GM21381 (cell line): ENCODE measurements around the gene COX14.

Source experiments
- ATAC-seq: cut with Tn5 transposase; IDR thresholded peaks from one replicate; pipeline ENCODE4 v1.9.1; 2021; ENCODE audit warnings: mild to moderate bottlenecking, moderate library complexity; ENCODE audit not compliant: unreplicated experiment

COX14 gene

DNA sequence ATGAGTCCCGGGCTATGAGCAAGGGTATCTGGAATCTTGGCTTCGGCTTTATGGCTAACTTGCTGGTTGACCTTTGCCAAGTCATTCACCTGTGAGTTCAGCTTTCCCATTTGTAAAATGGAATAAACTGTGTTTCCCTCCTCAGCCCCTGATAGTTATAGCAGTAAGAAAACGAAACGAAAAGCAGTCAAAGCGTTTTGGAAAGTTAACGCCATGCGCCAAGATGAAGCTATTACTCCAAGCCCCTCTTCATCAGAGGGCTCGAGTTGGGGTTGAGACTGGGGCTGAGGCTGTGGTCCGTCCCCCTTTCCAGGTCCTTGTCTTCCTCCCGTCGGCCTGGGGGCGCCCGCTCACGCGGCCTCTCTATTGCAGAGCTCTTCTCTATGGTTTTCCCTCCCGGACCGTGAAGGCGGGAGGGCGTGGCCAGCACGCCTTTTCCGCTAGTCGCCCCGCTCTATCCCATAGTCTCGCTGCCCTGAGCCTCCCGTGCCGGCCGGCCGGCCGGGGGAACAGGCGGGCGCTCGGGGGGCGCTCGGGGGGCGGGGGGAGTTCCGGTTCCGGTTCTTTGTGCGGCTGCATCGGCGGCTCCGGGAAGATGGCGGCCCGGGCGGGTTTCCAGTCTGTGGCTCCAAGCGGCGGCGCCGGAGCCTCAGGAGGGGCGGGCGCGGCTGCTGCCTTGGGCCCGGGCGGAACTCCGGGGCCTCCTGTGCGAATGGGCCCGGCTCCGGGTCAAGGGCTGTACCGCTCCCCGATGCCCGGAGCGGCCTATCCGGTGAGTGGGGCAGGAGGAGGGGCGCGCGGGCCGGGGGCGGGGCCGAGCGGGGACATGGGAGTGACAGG lies 27.0 kb upstream of the COX14 start, which contains the start of gene SMARCD1:
SMARCD1 (plus strand) TSS at position 568 of the 840 bp plus-strand sequence; CDS start at position 596, 28 bp downstream.
- ATAC-seq = peak; percentile 88

DNA sequence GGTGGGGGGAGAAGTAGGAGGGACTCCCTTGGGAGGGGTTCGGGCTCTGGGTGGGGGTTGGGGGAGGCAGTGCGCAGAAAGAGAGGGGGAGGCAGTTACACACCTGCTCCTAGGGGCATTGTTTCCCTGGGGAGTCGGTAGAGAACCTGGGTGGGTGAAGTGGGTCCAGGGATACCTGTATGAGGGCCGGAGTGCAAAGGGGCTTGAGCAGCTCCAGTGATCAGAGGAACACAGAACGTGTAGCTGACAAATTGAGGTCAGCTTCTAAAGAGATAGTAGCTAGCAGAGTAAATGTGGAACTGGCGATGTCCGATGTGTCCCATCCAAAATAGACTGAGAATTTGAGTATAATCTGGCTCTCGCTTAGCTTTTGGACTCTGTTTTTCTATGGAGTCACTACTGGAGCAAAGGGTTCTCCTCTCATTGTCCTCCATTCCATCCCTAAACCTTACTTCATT lies 26.4 kb upstream of the COX14 start:
- ATAC-seq = peak; percentile 4

DNA sequence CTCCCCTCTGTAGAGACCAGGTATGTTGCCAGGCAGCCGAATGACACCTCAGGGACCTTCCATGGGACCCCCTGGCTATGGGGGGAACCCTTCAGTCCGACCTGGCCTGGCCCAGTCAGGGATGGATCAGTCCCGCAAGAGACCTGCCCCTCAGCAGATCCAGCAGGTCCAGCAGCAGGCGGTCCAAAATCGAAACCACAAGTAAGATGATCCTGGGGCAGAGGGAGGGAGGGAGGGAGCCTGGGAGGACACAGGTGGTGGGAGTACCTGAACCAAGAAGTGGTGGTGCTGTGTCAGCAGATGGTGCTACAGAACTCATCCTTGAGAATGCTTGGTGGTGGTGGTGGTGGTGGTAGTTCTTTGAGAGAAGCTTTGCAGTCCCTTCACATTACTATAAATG lies 25.9 kb upstream of the COX14 start:
- no peak for ATAC-seq

DNA sequence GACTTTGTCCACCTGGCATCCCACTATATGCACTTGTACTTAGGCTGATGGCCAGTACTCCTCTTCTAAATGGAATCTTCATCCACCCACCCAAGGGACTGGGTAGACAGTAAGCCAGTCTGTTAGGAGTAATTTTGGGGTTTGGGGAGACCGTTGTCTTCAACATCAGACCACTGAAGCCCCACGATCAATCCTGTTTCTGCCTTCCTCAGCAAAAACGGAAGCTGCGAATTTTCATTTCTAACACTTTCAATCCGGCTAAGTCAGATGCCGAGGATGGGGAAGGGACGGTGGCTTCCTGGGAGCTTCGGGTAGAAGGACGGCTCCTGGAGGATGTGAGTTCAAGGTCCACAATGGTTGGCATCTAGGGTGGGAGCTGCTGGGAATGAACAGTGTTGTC lies 24.9 kb upstream of the COX14 start:
- no peak for ATAC-seq

DNA sequence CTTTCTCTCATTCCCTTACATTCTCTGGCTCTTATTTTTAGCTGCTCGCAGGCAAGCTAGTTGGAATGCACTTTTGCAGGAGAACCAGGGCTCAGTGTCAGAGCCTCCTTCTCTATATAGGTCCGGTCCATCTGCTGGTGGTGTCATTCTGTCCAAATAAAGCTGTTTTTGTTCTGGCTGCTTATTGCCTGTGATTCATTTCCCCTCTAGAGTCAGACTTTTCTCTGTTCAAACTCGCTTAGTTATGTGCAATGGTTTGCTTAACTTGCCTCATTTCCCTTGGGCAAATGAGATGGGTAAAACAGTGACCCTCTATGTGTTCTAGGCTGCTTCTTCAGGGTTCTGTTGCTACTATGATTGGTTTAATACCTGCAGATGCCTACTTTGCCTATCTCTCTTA lies 24.0 kb upstream of the COX14 start:
- no peak for ATAC-seq

DNA sequence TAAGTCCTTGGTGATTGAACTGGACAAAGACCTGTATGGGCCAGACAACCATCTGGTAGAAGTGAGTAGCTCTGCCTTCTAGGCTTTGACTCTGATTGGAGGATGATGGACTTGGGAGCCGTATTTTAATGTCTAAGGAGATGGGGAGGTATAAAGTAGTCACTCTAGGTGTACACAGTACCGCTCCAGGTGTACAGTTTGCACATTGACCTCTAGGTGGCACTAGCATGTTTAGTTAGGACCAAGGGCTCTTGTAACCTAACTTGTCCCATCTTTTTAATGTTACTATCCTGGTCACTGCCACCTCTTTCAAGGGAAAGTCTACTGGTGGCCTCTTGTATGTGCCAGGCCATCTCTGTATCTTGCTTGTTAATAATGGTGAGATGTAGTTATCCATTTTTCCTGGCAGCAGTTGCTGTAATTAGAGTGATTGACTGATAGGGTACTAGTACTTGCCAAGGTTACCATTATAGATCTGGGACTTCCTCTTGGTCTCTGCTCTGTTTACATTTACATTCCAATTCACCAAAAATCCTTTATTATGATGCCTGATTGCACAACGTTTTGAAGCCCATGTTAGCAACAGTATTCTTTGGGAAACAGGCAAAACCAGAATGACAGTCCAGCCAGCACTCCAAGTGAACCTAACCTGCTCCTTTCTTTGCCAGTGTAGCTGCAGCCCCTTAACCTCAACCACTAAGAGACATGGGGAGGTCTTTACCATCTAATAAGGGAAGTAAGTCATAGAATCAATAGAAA lies 23.3 kb upstream of the COX14 start:
- ATAC-seq = no peak

DNA sequence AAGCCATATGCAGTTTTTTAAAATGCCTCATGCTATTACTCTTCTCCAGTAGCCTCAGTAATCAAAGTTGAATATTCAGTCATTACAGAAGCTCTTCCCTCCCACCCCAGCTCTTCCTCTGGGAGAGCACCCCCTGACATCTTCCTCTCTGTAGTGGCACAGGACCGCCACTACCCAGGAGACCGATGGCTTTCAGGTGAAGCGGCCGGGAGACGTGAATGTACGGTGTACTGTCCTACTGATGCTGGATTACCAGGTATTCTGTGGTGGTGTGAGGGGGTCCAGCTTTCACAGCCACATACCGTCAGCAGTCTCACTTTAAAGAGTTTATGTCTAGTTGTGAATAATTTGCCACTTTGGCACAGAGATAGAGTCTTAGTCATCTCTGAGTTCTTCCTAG lies 22.3 kb upstream of the COX14 start:
- ATAC-seq = no peak

DNA sequence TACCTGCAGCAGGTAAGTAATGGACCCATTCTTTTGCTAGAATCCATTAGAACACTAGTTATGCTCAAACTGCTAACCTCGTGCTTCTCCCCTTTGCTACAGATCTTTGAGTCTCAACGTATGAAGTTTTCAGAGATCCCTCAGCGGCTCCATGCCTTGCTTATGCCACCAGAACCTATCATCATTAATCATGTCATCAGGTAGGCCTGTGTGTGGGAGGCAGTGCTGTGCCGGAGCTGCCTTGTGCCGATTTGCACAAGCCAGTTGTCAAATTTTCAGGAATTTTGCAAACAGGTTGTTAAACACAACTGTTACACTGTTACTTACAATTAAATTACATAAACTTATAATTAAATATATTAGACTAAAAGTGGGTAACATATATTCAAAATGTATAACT lies 21.6 kb upstream of the COX14 start:
- no peak for ATAC-seq

DNA sequence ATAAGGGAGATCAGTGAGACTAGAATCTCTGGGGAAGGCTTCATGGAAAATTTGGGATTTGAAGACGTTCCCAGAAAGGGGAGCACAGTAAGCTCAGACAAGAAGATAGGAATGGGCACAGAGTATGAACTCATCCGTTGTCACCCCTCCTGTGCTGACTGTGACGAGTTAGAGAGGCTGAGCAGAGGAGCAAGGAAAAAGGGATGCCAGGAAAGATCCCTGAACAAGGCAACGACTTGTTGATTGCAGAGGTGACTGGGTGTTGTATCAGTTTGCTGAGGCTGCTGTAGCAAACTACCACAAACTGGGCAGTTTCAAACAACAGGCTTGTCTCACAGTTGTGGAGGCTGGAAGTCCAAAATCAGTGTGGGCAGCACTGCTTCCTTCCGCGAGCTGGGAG lies 14.1 kb upstream of the COX14 start:
- no peak for ATAC-seq

DNA sequence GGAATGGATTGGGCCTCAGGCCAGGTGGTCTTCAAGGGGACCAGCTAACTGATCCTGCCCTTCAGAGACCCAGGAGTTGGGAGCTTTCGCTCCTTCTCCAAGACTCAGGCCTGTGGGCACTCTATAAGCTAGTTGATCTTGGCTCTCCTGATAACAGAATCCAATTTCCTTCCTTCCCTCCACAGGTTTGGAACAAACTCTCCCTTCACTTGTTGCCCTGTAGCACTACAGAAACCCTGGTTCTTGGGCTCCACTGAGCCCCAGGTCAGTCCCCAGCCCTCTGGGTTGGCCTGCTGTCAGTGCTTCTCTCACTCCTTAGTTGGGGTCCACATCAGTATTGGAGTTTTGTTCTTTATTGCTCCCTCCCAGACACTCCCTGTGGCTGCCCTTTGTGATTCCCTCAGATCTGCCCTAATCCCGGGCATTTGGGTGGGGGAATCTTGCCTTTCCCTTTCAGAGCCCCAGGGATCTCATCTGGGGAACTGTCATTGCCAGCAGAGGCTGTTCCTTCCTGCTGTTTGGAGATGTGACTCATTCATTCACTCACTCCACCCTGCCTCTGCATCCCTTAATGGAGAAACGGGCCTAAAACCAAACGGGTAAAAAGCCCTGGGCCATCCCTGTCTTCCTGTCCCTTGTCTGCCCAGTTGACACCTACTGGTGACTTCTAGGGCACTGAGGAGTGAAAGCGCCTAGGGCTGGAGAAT lies 12.6 kb upstream of the COX14 start:
- ATAC-seq = no peak

DNA sequence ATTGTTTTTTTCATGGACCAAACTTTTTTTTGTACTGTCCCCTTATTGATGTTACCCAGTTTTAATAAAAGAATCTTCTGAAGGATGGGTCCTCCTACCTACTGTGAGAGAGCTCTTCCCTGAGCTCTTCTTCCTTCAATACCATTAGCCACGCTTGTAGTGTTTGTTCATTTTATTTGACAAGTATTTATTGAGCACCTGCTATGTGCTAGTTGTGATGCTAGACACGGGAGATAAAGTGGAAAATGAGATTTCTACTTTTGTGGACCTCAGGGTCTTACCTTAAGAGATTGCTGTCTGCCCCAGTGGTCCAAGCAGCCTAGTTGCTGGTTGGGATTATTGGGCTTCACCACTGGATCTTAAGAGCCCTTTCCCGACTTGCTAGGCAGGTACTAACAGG lies 11.5 kb upstream of the COX14 start:
- ATAC-seq = no peak

DNA sequence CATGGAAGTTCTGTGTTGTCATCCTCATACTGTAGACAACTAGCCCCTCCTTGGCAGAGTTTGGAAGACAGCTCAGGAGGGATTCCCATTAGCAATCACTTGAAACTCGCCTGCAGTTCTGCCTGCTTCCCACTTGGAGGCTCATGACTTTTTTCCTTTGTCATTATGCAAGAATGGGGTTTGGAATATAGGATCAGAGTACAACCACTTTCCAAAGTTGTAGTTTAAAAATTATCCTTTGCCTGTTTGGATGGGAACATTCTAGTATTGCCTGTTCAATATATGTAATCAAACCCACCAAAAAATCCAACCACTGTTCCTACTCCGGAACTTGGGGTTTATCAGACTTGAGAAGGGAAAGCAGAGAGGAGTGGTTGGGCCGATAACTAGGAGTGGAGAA lies 10.4 kb upstream of the COX14 start:
- no peak for ATAC-seq

DNA sequence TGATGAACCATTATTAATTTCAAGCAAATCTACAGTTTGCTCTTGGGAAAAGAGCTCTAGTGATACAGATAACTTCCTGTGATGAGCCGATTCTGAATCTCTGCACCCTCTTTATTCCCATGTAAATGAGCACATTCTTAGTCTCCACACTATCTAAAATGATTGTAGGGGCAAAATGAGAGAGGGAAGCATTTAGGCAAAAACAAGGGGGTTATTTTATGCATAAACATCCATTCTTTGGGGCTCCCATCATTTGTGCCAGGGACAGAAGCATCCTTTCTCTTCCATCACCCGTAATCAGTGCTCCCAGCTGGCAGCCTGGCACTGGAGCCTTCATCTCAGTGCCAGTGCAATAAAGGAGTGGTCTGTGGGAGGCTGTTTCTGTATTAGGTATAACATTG lies 9.9 kb upstream of the COX14 start:
- ATAC-seq = no peak

DNA sequence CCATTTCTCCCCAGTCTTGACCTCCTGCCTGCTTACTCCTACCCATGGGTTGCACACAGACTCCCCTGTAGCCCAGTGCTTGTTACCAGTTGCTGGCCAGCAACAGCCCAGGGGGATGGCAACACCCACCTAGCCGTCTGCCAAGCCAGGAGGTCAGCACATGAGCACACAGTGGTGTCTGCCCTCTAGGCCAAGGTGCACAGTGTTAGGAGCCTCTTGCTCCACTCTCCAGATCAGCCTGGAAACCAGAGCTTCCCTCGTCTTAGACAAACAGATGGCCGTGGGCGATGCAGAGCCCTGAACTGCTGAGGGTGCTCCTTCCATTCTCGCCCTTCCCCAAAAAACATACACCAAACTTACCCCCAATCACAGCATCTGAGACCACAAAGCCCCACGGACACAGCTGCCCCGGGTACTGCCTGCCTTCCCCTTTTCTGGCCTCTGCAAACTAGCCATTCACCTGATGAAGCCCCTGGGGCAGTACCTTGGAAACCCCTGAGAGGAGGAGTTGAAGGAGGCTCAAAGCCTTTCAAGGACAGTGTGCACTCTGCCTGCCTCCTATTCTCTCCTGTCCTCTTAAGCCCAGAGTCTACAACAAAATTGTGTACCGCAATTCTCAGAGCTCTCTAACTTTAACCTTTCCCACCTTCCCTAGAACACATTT lies 9.3 kb upstream of the COX14 start:
- ATAC-seq = no peak

DNA sequence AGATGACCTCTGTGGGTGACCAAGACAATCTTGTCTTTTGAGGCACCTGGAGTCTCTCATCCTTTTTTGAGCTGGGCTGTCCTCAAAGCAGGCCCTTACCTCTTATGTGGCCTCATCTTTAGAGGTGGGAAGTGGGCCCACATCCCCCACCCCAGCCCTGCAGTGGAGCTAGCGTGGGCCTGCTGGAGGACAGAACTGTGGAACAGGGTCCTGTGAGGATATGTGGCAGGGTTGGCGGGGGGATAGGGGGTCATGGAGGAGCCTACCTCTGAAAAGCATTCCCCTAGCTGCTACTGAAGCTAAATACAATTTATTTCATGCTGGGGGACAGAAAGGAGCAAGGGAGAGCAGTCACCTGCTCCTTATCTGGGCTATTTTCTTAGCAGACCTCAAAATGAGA lies 8.7 kb upstream of the COX14 start:
- ATAC-seq = no peak

DNA sequence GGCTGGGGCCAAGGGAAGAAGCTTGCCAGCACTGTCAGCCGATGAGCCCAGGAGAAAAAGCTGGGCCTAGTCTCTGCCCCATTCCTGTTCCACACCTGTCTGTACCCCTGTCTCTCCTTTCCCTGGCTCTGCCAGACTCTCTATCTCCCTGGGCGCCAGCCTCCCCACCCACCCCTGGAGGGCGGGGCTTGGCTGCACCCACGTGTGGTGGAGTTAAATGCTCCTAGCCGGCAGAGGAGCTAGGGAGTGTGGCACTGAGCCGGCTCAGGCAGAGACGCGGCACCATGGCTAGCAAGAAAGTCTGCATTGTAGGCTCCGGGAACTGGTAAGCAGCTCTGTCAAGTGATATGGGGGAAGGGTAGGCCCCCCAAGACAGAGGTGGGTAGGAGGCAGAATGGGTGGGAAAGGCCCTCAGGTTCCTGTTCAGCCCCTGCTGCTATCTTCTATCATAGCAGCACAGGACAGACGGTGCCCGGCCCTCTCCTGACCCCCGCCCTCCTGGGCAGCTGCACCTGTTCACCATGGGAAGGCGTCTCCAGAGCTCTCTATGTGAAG lies 8.2 kb upstream of the COX14 start, which contains the start of gene GPD1:
GPD1 (plus strand) TSS at position 242 of the 555 bp plus-strand sequence; CDS start at position 285, 43 bp downstream.
- ATAC-seq = no peak

DNA sequence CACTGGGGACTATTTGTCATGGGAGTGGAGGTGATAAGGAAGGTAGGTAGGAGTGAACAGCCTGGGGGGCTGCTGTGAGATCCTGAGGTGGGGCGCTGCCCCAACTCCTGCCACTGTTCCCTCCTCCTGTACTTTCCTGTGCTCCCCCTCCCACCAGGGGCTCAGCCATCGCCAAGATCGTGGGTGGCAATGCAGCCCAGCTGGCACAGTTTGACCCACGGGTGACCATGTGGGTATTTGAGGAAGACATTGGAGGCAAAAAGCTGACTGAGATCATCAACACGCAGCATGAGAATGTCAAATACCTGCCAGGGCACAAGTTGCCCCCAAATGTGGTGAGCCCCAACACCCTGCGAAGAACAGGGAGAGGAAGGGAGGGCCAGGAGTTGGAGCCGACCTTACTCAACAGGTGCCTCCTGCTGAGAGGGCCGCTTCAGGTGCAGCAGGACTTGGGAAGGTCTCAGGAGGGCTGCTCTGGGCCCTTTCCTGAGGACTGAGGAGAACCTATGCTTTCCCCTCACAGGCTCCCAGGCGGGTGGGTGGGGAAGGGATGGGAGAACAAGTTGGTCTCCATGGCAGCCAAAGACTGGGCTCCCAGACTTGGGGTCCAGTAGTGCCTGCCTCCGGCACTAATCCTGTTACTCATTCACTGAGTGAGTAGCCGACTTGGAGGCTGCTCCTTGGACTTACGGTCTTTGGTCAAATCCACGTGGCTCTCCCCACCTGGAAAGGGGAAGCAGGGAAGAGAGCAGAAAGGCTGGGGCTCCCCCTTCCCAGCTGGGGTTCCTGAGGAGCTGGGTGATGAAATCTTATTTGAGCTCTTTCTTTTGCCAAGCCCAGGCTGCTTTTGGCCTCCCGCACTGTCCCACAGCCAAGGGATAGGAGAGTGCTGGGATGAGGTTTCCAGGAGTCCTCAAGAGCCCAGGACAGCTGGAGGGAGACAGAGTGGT lies 7.3 kb upstream of the COX14 start:
- ATAC-seq = no peak

DNA sequence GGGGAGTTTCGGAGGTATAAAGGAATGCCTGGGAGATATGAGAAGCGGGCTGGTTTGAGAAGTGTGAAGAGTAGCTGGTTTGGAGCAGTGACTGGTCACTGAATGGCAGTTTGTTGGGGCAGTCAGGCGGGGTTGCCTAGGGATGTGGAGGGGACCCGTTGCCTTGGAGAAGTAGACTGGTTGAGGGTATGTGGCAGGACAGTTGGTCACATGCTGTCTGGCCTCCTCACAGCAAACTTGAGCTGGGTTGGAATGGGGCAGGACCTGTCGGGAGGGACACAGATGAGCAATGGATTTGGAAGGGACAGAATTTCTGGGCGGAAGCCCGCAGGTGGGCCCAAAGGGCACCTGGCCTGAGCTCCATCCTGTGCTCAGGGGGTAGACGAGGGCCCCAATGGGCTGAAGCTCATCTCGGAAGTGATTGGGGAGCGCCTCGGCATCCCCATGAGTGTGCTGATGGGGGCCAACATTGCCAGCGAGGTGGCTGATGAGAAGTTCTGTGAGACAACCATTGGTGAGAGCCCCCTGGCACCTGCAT lies 6.1 kb upstream of the COX14 start:
- ATAC-seq = no peak

DNA sequence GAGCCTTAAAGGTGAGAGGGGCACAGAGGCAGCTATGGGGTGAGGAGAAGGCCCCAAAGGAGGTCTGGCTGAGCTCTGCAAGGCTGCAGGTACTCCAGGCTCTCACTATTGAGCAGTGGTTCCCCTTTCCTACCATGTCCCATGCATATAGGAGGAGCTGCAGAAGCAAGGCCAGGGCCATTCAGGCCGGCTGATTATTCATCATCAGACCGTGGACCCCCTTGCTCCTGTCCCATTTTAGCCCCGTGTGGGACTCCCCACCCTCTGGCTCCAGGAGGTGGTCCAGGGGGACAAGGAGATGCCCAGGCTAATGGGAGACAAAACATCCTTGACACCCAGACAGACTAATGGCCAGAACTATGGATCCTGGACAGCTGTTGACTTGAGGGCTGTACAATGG lies 5.1 kb upstream of the COX14 start:
- no peak for ATAC-seq
